Activated CD4-positive, CD25-positive, alpha-beta regulatory T cell treated with anti-CD3 and anti-CD28 coated beads, Interleukin-2, amount 50 U/mL, for 72 hours (primary cell): ENCODE results near the gene CXorf49B.
A peak's percentile ranks its signal among the peaks of the same experiment; 100 is the strongest.
"Not testable (repeated sequence)": the region's sequence is repeated elsewhere in the genome, so short reads cannot be mapped to it uniquely, and the experiment has no call there.

Experiments
- DNase-seq: peaks from one replicate; pipeline ENCODE4 v3.0.0; 2021

Gene CXorf49B

DNA sequence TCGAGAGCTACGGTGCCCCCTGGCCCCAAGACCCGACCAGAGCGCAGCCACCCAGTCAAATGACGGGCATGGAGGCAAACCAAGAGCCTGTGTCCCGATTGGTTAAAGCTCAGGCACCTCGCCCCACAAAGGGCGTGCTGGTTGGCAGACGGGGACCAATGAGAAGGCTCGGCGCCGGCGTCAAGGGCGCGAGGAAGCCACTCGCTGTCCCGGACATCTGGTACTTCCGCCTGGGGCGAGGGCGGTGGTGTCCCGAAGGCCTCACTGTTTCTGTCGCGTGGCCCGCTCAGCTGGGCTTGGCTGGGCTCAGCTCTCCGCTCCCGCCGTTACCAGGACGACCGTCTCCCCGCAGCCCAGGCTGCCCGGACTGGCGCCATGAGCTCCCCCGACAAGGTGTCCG, at the start of gene CXorf49B:
Gene CXorf49B (plus strand): TSS at position 301 of the 400 bp plus-strand sequence. CDS start 75 bp downstream, at position 376.
- DNase-seq = not testable (repeated sequence)

GRCh38 chrX:71714064-71714463, 49.1 kb upstream of the CXorf49B start:
- DNase-seq = not testable (repeated sequence)

- not testable (repeated sequence) for DNase-seq
These were observed 47.6 kb upstream of the CXorf49B start for GRCh38 chrX:71715551-71715950.

GRCh38 chrX:71716323-71716722, 46.8 kb upstream of the CXorf49B start:
- DNase-seq = not testable (repeated sequence)

- not testable (repeated sequence) for DNase-seq
These were observed 45.0 kb upstream of the CXorf49B start, which contains the start of gene CXorf49 for GRCh38 chrX:71718185-71718584. CXorf49 (minus strand) TSS chrX:71718285; CDS start chrX:71718151, 134 bp downstream.

DNA sequence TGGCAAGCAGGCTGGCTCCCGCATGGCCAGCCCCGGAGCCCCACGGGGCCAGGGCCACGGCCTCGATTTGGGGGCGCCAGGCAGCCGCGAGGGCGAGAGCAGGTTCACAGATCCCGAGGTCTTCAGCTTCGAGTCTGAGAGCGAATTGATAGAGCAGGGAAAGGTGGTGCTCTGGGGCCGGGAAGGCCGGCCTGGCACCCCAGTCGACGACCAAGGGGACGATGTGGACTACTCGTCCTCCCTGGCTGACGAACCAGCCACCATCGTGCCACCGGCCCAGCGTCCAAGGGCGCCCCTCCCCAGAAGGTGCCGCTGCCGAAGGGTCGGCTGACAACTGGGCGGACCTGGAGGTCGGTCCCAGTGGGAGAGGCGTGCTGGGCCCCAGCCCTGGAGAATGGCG, 44.0 kb upstream of the CXorf49B start:
- DNase-seq = peak; percentile 8

DNA sequence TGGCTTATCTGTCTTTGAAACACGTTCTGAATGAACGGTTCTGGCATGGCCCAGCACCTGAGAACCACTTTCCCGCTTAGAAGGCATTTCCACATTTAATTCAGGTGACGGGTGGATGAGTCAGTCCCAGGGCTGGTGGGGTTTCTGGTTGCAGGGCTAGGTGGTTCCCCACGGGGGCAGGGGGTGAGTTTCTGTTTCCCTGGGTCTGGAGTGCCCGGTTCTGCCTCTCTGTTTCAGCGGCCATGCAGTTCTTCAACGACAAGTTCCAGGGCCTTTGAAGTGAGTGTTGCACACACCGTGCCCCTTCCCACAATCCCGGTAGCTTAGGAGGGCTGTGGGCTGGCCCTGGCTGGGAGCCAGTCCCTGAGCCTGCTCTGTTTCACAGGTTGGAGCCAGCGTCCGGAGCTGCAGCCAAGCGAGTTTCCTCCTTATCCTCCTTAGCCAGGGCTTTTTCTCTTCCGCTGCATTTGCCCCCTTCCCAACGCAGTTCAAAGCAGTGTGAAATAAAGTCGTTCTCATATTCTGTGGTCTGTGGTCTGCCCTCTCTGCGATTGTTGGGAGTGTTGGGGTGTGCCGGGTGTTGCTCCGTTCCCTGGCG, 42.8 kb upstream of the CXorf49B start:
- DNase-seq = not testable (repeated sequence)

GRCh38 chrX:71760688-71761281, 2.4 kb upstream of the CXorf49B start:
- DNase-seq = not testable (repeated sequence)

- DNase-seq = not testable (repeated sequence)
These were observed 1.7 kb downstream of the CXorf49B start for GRCh38 chrX:71764832-71765231.

- DNase-seq = not testable (repeated sequence)
These were observed 2.5 kb downstream of the CXorf49B start for GRCh38 chrX:71765613-71766012.

DNA sequence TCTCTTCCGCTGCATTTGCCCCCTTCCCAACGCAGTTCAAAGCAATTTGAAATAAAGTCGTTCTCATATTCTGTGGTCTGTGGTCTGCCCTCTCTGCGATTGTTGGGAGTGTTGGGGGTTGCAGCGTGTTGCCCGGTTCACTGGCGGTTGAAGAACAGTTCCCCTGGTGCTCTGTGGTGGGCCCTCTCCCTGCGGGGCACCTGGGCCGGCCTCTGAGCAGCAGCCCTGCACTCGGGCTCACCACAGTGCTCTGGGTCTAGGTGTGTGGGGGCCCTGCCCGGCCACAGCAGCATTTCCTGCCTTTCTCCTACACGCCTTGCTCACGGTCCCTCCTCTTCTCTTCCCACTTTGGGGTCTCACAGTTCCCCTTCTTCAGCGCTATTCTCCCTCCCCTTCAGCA, 4.0 kb downstream of the CXorf49B start:
- DNase-seq = not testable (repeated sequence)

DNA sequence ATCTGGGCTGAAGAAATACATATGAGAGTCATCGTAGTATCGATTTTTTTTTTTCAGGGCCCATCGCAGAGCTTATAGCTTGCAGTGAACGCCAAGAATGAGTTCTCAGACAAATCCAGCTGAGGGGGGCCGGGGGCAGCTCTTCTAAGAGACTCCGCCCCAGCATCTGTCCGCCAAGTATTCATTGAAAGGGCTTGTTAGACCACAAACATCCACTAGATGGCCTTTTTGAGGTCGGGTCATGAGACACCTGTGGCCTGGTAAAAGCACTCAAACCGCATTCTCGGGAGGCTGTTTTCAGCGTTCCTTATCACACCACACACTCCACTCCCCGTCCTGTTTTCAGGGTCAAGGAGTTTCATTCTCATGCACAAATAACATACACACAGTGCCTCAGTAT, 15.2 kb downstream of the CXorf49B start:
- DNase-seq = not testable (repeated sequence)

- DNase-seq = not testable (repeated sequence)
These were observed 19.2 kb downstream of the CXorf49B start for GRCh38 chrX:71782225-71782949.

DNA sequence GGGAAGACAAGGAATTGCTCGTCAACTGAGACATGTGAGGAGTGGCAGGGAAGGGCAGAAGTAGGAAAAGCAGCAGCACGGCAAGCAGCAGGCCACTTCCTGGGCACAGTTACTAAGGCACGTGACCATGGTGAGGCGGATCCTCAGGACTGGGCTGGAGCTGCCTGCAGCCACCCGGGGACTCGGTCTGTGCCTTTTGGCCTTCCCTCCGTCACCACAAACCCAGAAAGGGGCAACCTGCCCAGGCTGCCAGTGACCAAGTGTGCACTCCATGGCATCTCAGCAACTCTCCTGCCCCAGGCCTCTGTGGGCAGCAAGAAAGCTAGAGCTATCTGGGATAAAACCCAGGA, 19.8 kb downstream of the CXorf49B start:
- DNase-seq = not testable (repeated sequence)

DNA sequence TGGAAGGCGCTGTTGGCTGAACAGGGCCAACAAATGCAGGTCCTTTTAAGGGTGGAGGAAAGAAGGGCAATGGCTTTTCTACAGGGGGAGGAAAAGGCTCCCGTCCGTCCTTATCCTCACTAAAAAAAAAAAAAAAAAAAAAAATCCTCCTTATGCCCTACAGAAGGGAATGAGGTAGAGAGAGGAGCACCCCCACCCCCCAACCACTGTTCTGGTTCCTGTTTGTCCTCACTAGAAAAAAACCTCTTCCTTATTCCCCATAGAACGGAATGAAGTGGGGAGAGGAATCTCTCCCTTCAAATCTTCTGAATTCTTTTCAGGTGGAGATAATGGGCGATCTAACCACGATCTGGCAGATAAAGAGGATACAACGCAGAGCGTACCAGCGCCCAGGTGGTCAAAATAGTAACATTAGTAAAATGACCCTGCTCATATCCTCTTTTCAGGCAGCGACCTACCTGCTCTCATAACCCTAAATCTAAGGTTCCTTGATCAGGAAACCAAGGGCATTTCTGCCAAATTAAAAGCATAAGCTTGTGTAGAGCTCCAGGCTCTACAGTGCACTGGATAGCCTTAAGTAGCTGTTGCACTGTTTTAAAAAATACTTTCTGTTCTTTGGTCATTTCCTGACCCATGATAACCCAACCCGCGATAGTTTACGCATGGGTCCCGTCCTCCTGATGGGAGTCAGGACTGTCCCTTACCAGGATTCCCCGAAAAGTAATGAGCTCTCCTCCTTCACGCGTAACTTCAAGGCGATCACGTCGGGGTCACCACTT, 20.6 kb downstream of the CXorf49B start:
- DNase-seq = not testable (repeated sequence)

DNA sequence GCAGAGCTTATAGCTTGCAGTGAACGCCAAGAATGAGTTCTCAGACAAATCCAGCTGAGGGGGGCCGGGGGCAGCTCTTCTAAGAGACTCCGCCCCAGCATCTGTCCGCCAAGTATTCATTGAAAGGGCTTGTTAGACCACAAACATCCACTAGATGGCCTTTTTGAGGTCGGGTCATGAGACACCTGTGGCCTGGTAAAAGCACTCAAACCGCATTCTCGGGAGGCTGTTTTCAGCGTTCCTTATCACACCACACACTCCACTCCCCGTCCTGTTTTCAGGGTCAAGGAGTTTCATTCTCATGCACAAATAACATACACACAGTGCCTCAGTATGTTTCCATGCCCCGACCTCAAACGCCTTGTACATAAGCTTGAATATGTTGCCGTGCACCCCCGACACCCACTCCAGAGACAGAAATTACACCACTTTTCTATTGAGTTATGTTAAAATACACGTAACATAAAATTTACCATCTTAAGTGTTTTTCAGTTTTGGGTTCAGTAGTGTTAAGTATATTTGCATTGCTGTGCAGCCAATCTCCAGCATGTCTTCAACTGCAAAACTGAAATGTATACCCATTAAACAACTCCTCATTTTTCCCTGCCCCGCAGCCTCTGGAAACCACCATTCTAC, 21.3 kb downstream of the CXorf49B start:
- DNase-seq = not testable (repeated sequence)

- not testable (repeated sequence) for DNase-seq
These were observed 43.3 kb downstream of the CXorf49B start for GRCh38 chrX:71806450-71806849.

DNA sequence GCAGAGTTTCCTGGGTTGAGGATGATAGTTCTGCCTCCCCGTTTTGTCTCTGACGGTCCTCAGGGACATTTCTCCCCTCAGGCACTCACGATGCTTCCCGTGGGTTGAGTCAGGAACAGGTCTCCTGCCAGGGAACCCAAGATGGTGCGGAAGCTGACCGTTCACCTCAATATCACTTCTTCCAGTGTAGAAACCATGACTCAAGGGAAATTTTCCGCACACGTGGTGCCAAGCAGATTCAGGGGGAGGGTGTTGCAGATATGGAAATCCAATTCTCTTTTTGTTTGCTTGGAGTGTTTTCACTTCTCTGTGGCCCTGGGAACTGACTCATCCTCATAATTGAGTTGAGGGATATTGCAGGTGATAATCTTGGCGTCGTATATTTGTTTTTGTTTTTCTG, 46.7 kb downstream of the CXorf49B start:
- DNase-seq = no peak

DNA sequence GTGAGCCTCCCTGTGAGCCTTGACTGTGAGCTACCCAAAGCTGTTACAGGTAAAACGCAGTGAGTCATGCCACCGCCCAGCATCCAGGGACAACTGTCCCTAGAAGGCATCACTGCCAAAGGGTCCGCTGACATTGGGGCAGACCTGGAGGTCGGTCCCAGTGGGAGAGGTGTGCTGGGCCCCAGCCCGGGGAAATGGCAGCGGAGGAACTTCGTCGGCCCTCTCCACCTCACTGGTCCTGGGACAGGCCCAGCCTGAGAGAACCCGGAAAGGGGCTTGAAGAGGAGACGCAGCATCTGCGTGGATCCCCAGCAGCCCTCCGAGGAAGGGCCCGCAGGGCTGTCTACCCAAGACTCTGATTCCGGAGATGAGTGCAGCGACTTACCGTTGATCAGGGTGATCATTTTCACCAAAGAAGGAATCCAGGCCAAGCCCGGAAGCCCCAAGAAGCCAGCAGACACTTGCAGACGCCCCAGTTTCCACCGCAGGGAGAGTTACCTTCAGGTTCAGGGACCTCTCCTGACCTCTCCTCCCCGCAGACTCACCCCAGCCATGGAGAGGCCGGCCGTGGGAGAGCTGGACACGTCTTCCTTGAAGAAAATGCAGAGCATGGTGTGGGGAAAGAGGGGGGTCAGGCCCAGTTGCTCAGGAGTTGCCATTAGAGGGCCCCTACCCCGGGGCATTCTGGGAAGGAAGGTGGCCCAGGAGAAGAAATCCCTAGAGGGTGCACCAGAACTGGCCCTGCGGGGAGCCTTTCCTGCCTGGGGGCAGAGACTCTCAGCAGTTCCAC, 51.2 kb downstream of the CXorf49B start:
- DNase-seq = no peak

GRCh38 chrX:71815121-71815905, 52.2 kb downstream of the CXorf49B start:
- DNase-seq = no peak

GRCh38 chrX:71815906-71816156, 52.7 kb downstream of the CXorf49B start:
- no peak for DNase-seq
